GM23248 (cell line): Measurements from ENCODE around the gene AMOTL1. TPM values are rescaled to one million over a fixed set of nuclear protein-coding genes. Genes with fewer than 3 reads are reported as not detected.
A peak's percentile ranks its signal among the peaks of the same experiment; 100 is the strongest.

Source experiments
- DNase-seq: peaks from one replicate; pipeline ENCODE4 v3.0.0-alpha.2; 2015
- H2AFZ ChIP-seq: fragments of 200-600 bp; sonication (generic); 2 replicates; pipeline ENCODE4 v1.6.1; 2016; ENCODE audit warnings: antibody characterized with exemption
- H3F3A ChIP-seq: fragments of 200-600 bp; sonication (generic); 2 replicates; pipeline ENCODE4 v1.6.1; 2016; ENCODE audit warnings: mild to moderate bottlenecking, antibody characterized with exemption, mixed run types; ENCODE audit not compliant: insufficient read depth
- H3K27ac ChIP-seq: fragments of 200-600 bp; sonication (generic); 2 replicates; pipeline ENCODE4 v1.5.1; 2016; ENCODE audit warnings: mild to moderate bottlenecking
- H3K27me3 ChIP-seq: fragments of 200-600 bp; sonication (generic); replicated peaks from 2 replicates; pipeline ENCODE4 v1.6.1; 2016; ENCODE audit warnings: mild to moderate bottlenecking; ENCODE audit not compliant: insufficient read depth
- H3K36me3 ChIP-seq: fragments of 200-600 bp; sonication (generic); 2 replicates; pipeline ENCODE4 v1.6.1; 2016; ENCODE audit warnings: low read depth, mild to moderate bottlenecking
- H3K4me1 ChIP-seq: fragments of 200-600 bp; sonication (generic); 2 replicates; pipeline ENCODE4 v1.6.1; 2016; ENCODE audit warnings: mild to moderate bottlenecking; ENCODE audit not compliant: insufficient read depth
- H3K4me2 ChIP-seq: fragments of 200-600 bp; sonication (generic); one replicate; pipeline ENCODE4 v1.6.1; 2016; ENCODE audit warnings: mild to moderate bottlenecking; ENCODE audit not compliant: unreplicated experiment
- H3K4me3 ChIP-seq: fragments of 200-600 bp; sonication (generic); 2 replicates; pipeline ENCODE4 v1.5.1; 2016; ENCODE audit warnings: mild to moderate bottlenecking
- H3K79me2 ChIP-seq: fragments of 200-600 bp; sonication (generic); 2 replicates; pipeline ENCODE4 v1.6.1; 2016; ENCODE audit warnings: mild to moderate bottlenecking; ENCODE audit not compliant: insufficient read depth
- H3K9ac ChIP-seq: fragments of 200-600 bp; sonication (generic); 2 replicates; pipeline ENCODE4 v1.6.1; 2016; ENCODE audit warnings: mild to moderate bottlenecking
- H3K9me2 ChIP-seq: fragments of 200-600 bp; sonication (generic); 2 replicates; pipeline ENCODE4 v1.6.1; 2016; ENCODE audit warnings: mixed run types, mild to moderate bottlenecking, moderate library complexity; ENCODE audit not compliant: insufficient read depth
- H3K9me3 ChIP-seq: fragments of 200-600 bp; sonication (generic); one replicate; pipeline ENCODE4 v1.6.1; 2017; ENCODE audit warnings: low read depth
- H4K20me1 ChIP-seq: fragments of 200-600 bp; sonication (generic); 2 replicates; pipeline ENCODE4 v1.6.0; 2016; ENCODE audit not compliant: insufficient read depth
- EZH2 ChIP-seq: fragments of 200-600 bp; sonication (generic); IDR thresholded peaks from 2 replicates; pipeline ENCODE4 v1.6.1; 2018; ENCODE audit warnings: antibody characterized with exemption, mild to moderate bottlenecking; ENCODE audit not compliant: insufficient read depth, poor library complexity, severe bottlenecking
- EZH2phosphoT487 ChIP-seq: fragments of 200-600 bp; sonication (generic); IDR thresholded peaks from 2 replicates; pipeline ENCODE4 v1.6.1; 2018; ENCODE audit warnings: antibody characterized with exemption, moderate library complexity, mild to moderate bottlenecking, low read depth; ENCODE audit not compliant: insufficient read depth
- WGBS, 2 experiments: methylation state at CpG; one replicate each; pipeline ENCODE4 v1.1.6; 2015 to 2017; ENCODE audit warnings: low lambda C conversion rate in 2 of 2, low coverage in 1 of 2; ENCODE audit errors: missing lambda C conversion rate in 2 of 2; 5-methylcytosine and 5-hydroxymethylcytosine counted together
- in situ Hi-C: fragments of 300-500 bp; cut with MboI; formaldehyde crosslinking; loops from 2 replicates; pipeline ENCODE4 v1.15.0; 2020
- polyA plus RNA-seq: library from polyadenylated mRNA; unstranded; fragments of >200 nt; fragmentation: Nextera tagmentation; extraction: Ambion mirVana; gene quantifications from 2 replicates; pipeline ENCODE4 v1.2.1, GENCODE V29; 2016
- total RNA-seq: library from RNA; depleted of rRNA; stranded (reverse); fragments of >200 nt; shearing (Covaris generic); gene quantifications from 2 replicates; pipeline ENCODE4 v1.2.3, GENCODE V29; 2014

The AMOTL1 gene
- total and polyA plus RNA-seq, 2 experiments from 2014 or later = 22.3 to 50.8 TPM

- H2AFZ ChIP-seq = no peak overlapping the region
- DNase-seq = no peak
- peaks cover 9% of the 10 kb centered on the region for H3K79me2 ChIP-seq
- H3K27ac ChIP-seq = peak overlapping the region; percentile 91
- in situ Hi-C loops = loop anchor here (10.0 kb wide), 1 partner anchor 253 kb away; no protein-coding TSS in a partner anchor
- H3K27me3 ChIP-seq = no peaks in the 10 kb centered on the region
- TF ChIP-seq EZH2 = no peak
- no peak for TF ChIP-seq EZH2phosphoT487
- no peaks in the 10 kb centered on the region for H3K9me2 ChIP-seq
- peaks cover 20% of the 10 kb centered on the region; the same call in 1 of the 2 replicates for H3K36me3 ChIP-seq
- peaks cover 26% of the 10 kb centered on the region for H3F3A ChIP-seq
- H3K9me3 ChIP-seq = no peaks in the 10 kb centered on the region
- no peaks in the 10 kb centered on the region for H4K20me1 ChIP-seq
- no peak overlapping the region for H3K4me2 ChIP-seq
- H3K4me3 ChIP-seq = no peak overlapping the region
- peaks cover 26% of the 10 kb centered on the region for H3K4me1 ChIP-seq
- 92% methylated on average over 11 of the region's 11 CpGs for WGBS, 2 experiments
- peak overlapping the region; percentile 71 for H3K9ac ChIP-seq
Measured at GRCh38 chr11:94877443-94878200, 109.5 kb downstream of the AMOTL1 start.

- Histone ChIP-seq H3K9ac (no peak overlapping the region), H3K79me2 (peaks cover 9% of the 10 kb centered on the region), H3K9me2 (no peaks in the 10 kb centered on the region), H3K4me3 (no peak overlapping the region), H3F3A (peaks cover 26% of the 10 kb centered on the region), H3K36me3 (peaks cover 20% of the 10 kb centered on the region; the same call in 1 of the 2 replicates), H3K27me3 (no peaks in the 10 kb centered on the region), H4K20me1 (no peaks in the 10 kb centered on the region), H3K9me3 (no peaks in the 10 kb centered on the region), H3K27ac (no peak overlapping the region), H3K4me2 (no peak overlapping the region), H3K4me1 (peaks cover 26% of the 10 kb centered on the region), H2AFZ (no peak overlapping the region)
- TF ChIP-seq EZH2phosphoT487 (no peak), EZH2 (no peak)
- DNase-seq = no peak
- in situ Hi-C loops = loop anchor here (10.0 kb wide), 1 partner anchor 254 kb away; no protein-coding TSS in a partner anchor
- 99 to 100% methylated on average over 2 of the region's 2 CpGs for WGBS, 2 experiments
Measured at GRCh38 chr11:94879006-94879405, 110.8 kb downstream of the AMOTL1 start.

GRCh38 chr11:94880216-94880615 is 112.1 kb downstream of the AMOTL1 start:
- Histone ChIP-seq H3K4me2 (no peak overlapping the region), H3K9ac (no peak overlapping the region), H3K9me2 (no peaks in the 10 kb centered on the region), H3K9me3 (no peaks in the 10 kb centered on the region), H3F3A (peaks cover 21% of the 10 kb centered on the region), H3K4me1 (peaks cover 22% of the 10 kb centered on the region), H4K20me1 (no peaks in the 10 kb centered on the region), H3K4me3 (no peak overlapping the region), H3K79me2 (peaks cover 9% of the 10 kb centered on the region), H3K27me3 (no peaks in the 10 kb centered on the region), H3K27ac (no peak overlapping the region), H3K36me3 (peaks cover 25% of the 10 kb centered on the region; the same call in 1 of the 2 replicates), H2AFZ (no peak overlapping the region)
- DNase-seq = peak; percentile 42
- in situ Hi-C loops = no loop called here
- TF ChIP-seq EZH2phosphoT487 (no peak), EZH2 (no peak)
- 85 to 87% methylated on average over 4 of the region's 4 CpGs for WGBS, 2 experiments

GRCh38 chr11:94882931-94883330 is 114.8 kb downstream of the AMOTL1 start:
- Histone ChIP-seq H3K27ac (no peak overlapping the region), H3K4me1 (no peaks in the 10 kb centered on the region), H4K20me1 (no peaks in the 10 kb centered on the region), H2AFZ (no peak overlapping the region), H3F3A (no peaks in the 10 kb centered on the region), H3K9me3 (no peaks in the 10 kb centered on the region), H3K27me3 (no peaks in the 10 kb centered on the region), H3K9me2 (no peaks in the 10 kb centered on the region), H3K4me2 (no peak overlapping the region), H3K36me3 (peaks cover 22% of the 10 kb centered on the region; the same call in 1 of the 2 replicates), H3K79me2 (peaks cover 9% of the 10 kb centered on the region), H3K4me3 (no peak overlapping the region), H3K9ac (no peak overlapping the region)
- no peak for DNase-seq
- 95 to 98% methylated on average over 2 of the region's 2 CpGs for WGBS, 2 experiments
- in situ Hi-C loops = no loop called here
- no peak for TF ChIP-seq EZH2phosphoT487
- TF ChIP-seq EZH2 = no peak
